A549 treated with AZD9567 at 1 μM for 4 hours (cell line): Measurements from ENCODE around the gene SYT13. TPM values are rescaled to one million over a fixed set of nuclear protein-coding genes. Genes with fewer than 3 reads are reported as not detected.

Source experiments
- total RNA-seq: library from RNA; stranded (reverse); fragments of 200-300 nt; extraction: Qiagen RNA extraction; gene quantifications from 5 replicates; pipeline ENCODE4 v1.2.3, GENCODE V29; 2022; ENCODE audit not compliant: insufficient read depth

Gene SYT13
- 5.0 to 5.5 TPM (median 5.3 TPM) in 5 replicates for total RNA-seq

GRCh38 chr11:45285930-45286632 lies at the start of gene SYT13:
SYT13 (minus strand) TSS chr11:45286341; CDS start chr11:45286207, 134 bp downstream.

Other genes starting within 250 kb of the SYT13 start
- 6.5 to 7.5 TPM (median 7.0 TPM) in 5 replicates for gene PRDM11, start 139.7 kb downstream of the SYT13 start, total RNA-seq